Testis (tissue), 2 donors: Measurements from ENCODE around the gene MOCOS.

ENCODE experiments used
- POLR2A ChIP-seq: fragments of 450-650 bp; IDR thresholded peaks from one replicate; pipeline ENCODE4 v1.6.1; 2017; ENCODE audit warnings: antibody characterized with exemption, mild to moderate bottlenecking, moderate library complexity
- TF ChIP-seq, protein P1 (sequence below), 3 experiments: fragments of 450-650 bp in 2 of 3; fragments of 200-600 bp in 1 of 3; sonication (generic) in 1 of 3; IDR thresholded peaks; one replicate each; pipeline ENCODE4 v1.5.1; 2016 to 2019; ENCODE audit warnings: antibody characterized with exemption in 3 of 3, mild to moderate bottlenecking in 2 of 3, moderate library complexity in 1 of 3

DNA sequence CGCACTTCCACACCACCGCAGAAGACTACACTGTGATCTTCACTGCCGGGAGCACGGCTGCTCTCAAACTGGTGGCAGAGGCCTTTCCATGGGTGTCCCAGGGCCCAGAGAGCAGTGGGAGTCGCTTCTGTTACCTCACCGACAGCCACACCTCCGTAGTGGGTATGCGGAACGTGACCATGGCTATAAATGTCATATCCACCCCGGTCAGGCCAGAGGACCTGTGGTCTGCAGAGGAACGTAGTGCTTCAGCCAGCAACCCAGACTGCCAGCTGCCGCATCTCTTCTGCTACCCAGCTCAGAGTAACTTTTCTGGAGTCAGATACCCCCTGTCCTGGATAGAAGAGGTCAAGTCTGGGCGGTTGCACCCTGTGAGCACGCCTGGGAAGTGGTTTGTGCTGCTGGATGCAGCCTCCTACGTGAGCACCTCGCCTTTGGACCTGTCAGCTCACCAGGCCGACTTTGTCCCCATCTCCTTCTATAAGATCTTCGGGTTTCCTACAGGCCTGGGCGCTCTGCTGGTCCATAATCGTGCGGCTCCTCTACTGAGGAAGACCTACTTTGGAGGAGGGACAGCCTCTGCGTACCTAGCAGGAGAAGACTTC is 12.5 kb downstream of the MOCOS start:
- TF ChIP-seq, protein P1, sequence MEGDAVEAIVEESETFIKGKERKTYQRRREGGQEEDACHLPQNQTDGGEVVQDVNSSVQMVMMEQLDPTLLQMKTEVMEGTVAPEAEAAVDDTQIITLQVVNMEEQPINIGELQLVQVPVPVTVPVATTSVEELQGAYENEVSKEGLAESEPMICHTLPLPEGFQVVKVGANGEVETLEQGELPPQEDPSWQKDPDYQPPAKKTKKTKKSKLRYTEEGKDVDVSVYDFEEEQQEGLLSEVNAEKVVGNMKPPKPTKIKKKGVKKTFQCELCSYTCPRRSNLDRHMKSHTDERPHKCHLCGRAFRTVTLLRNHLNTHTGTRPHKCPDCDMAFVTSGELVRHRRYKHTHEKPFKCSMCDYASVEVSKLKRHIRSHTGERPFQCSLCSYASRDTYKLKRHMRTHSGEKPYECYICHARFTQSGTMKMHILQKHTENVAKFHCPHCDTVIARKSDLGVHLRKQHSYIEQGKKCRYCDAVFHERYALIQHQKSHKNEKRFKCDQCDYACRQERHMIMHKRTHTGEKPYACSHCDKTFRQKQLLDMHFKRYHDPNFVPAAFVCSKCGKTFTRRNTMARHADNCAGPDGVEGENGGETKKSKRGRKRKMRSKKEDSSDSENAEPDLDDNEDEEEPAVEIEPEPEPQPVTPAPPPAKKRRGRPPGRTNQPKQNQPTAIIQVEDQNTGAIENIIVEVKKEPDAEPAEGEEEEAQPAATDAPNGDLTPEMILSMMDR (IDR thresholded peaks at IDR 0.05) = no peak
- no peak for TF ChIP-seq POLR2A
